NCI-H1694 treated with DMSO at 0.1 percent for 48 hours (cell line): Measurements from ENCODE around the gene KRIT1.
A peak's percentile ranks its signal among the peaks of the same experiment; 100 is the strongest.

Experiments
- DNase-seq: peaks from one replicate; lab custom pipeline; 2025; lab: John Stamatoyannopoulos, UW

The KRIT1 gene

DNA sequence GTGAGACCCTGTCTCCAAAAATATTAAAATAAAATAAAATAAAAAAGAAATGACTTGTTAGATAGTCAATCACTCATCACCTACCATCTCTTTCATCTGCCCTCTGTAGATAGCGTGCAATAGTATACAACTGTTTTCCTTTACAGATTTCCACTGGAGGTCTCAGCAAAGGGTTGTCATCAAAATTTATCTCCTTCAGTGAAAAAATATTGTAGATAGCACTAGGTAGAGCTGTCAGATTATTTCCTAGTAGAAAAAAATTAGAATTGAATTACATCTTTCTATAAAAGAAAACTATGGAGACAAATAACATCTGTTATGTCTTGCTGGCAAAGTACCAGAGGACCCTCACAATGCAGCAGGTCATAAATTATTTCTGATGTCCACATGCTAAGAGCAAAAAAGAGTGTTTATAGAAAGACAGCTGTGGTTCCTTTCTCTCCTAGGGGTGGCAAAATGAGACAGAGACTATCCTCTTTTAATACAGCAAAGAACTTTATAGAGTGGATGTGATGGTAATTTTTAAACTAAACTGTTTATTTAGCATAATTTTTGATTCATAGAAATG lies 95.2 kb downstream of the KRIT1 start:
- DNase-seq, result peak; percentile 29

- no peak for DNase-seq
Measured at GRCh38 chr7:92149736-92150239, 95.9 kb downstream of the KRIT1 start.
